Activated gamma-delta T cell treated with anti-CD3 and anti-CD28 coated beads, Interleukin-2, amount 50 U/mL, for 16 hours (primary cell): Measurements from ENCODE around the gene UGT2B11.
"Not testable (repeated sequence)": the region's sequence is repeated elsewhere in the genome, so short reads cannot be mapped to it uniquely, and the experiment has no call there.

Experiments
- DNase-seq: peaks from one replicate; pipeline ENCODE4 v3.0.0-alpha.2; 2020; ENCODE audit warnings: low read depth

UGT2B11 gene

GRCh38 chr4:69169171-69169570 is 45.4 kb downstream of the UGT2B11 start:
- not testable (repeated sequence) for DNase-seq

GRCh38 chr4:69167300-69167699 is 47.2 kb downstream of the UGT2B11 start:
- DNase-seq, result no peak

GRCh38 chr4:69166376-69166775 is 48.2 kb downstream of the UGT2B11 start:
- DNase-seq, result not testable (repeated sequence)

- not testable (repeated sequence) for DNase-seq
Measured at GRCh38 chr4:69165707-69166106, 48.8 kb downstream of the UGT2B11 start.

GRCh38 chr4:69156913-69157312 is 57.6 kb downstream of the UGT2B11 start:
- DNase-seq, result no peak

GRCh38 chr4:69154021-69154420 is 60.5 kb downstream of the UGT2B11 start:
- DNase-seq, result no peak
